Erythroblast (primary cell): ENCODE measurements around the gene SPINK6.

Source experiments
- GATA1 ChIP-seq: IDR thresholded peaks from 2 replicates; pipeline ENCODE4 v1.6.1; 2011; ENCODE audit warnings: low read depth, mild to moderate bottlenecking, control low read depth, low read length, moderate library complexity
- POLR2A ChIP-seq: IDR thresholded peaks from 2 replicates; pipeline ENCODE4 v1.6.1; 2011; ENCODE audit warnings: mild to moderate bottlenecking, low read length

DNA sequence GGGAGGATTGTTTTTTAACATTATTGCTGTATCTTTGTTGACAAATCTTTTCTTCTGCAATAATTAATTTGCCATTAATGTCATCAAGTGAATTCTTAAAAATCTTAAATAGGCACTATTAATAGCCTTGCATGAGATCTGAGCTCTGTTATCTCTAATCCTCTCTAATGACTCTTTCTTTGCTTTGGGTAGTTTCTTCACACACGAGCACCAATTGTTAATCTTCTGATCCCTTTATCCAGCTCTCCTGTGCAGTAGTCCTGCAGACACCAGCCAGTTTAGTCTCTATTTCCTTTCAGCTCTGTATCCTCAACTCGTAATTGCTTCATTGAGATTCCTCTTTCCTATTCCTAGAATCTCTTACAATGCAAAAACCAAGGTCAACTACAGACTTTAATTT is 26.4 kb upstream of the SPINK6 start:
- TF ChIP-seq POLR2A (no peak), GATA1 (no peak)
